Measurements from ENCODE around the gene BTAF1. TPM values are rescaled to one million over a fixed set of nuclear protein-coding genes. Genes with fewer than 3 reads are reported as not detected.
"Not testable (repeated sequence)": the region's sequence is repeated elsewhere in the genome, so short reads cannot be mapped to it uniquely, and the experiment has no call there.

Gene BTAF1
- total RNA-seq, 1 donor from 2014 or later, result 26.7 TPM

GRCh38 chr10:92010047-92010735, 86.6 kb downstream of the BTAF1 start:
- Mint-ChIP-seq H3K4me1 (ENCODE audit: low read depth) (peaks cover 10% of the 10 kb centered on the region), H3K36me3 (ENCODE audit: low read depth) (peaks cover 20% of the 10 kb centered on the region), H3K9me3 (ENCODE audit: low read depth) (no peaks in the 10 kb centered on the region), H3K27me3 (ENCODE audit: low read depth) (no peaks in the 10 kb centered on the region), H3K4me3 (ENCODE audit: unreplicated experiment) (no peak overlapping the region), H3K27ac (ENCODE audit: unreplicated experiment) (no peak overlapping the region)
- no peak for TF ChIP-seq CTCF (IDR thresholded peaks at IDR 0.05)
- no peak for DNase-seq (ENCODE audit: low spot score)

DNA sequence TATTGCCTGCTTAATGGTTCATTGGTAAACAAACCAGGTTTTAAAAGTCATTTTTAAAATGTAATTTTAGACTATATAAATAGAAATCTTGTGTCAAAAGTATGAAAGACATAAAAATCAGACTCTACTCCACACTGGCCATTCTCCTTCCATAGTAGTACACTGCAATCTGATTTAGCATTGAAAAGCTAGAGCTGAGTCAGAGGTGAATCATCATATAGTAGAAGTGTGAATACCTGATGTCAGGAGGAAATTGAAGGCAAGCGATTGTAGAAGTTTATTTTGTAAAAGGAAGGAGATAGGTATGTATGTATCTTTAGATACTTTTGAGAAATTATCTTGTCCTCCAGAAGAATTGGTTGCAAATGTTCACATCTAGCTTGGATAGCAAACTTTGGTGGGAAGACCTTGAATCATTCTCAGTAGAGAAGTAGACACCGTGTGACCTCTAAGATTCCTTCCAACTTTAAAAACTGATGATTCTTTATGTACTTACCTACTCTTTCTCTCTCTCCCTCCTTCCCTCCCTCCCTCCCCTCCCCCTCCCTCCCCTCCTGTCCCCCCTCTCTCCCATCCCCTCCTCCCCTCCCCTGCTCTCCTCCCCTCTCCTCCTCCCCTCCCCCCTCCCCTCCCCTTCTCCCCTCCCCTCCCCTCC, 88.1 kb downstream of the BTAF1 start:
- DNase-seq (ENCODE audit: low spot score), result no peak
- peaks cover 3% of the 10 kb centered on the region for H3K4me1 Mint-ChIP-seq (ENCODE audit: low read depth)

GRCh38 chr10:92014620-92015019, 91.0 kb downstream of the BTAF1 start:
- peaks cover 3% of the 10 kb centered on the region for H3K4me1 Mint-ChIP-seq (ENCODE audit: low read depth)

More for the DNA sequence above, 88.1 kb downstream of the BTAF1 start:
- H3K27me3 Mint-ChIP-seq (ENCODE audit: low read depth), result no peaks in the 10 kb centered on the region
- H3K27ac Mint-ChIP-seq (ENCODE audit: unreplicated experiment), result no peak overlapping the region
- H3K9me3 Mint-ChIP-seq (ENCODE audit: low read depth), result no peaks in the 10 kb centered on the region
- H3K4me3 Mint-ChIP-seq (ENCODE audit: unreplicated experiment), result no peak overlapping the region
- TF ChIP-seq CTCF (IDR thresholded peaks at IDR 0.05), result no peak
- peaks cover 17% of the 10 kb centered on the region for H3K36me3 Mint-ChIP-seq (ENCODE audit: low read depth)

DNA sequence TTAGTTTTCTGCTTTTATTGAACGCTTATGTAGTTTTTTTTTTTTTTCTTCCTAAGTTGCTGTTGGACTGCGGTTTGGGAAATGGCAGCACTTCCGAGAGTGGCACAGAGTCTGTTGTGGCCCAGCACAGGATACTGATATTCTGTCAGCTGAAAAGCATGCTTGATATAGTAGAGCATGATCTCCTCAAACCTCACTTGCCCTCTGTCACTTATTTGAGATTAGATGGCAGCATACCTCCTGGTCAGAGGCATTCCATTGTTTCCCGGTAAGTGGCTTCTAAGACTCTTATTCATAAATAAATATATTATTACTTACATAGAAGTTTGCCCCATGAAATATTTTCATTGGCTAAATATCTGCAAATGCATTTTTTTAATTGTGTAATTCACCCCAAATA, 101.1 kb downstream of the BTAF1 start:
- Mint-ChIP-seq H3K27me3 (ENCODE audit: low read depth) (no peaks in the 10 kb centered on the region), H3K36me3 (ENCODE audit: low read depth) (peaks cover 32% of the 10 kb centered on the region), H3K27ac (ENCODE audit: unreplicated experiment) (no peak overlapping the region), H3K9me3 (ENCODE audit: low read depth) (no peaks in the 10 kb centered on the region), H3K4me3 (ENCODE audit: unreplicated experiment) (no peak overlapping the region), H3K4me1 (ENCODE audit: low read depth) (peaks cover 5% of the 10 kb centered on the region)
- DNase-seq (ENCODE audit: low spot score), result no peak
- no peak for TF ChIP-seq CTCF (IDR thresholded peaks at IDR 0.05)

More at GRCh38 chr10:92014620-92015019, 91.0 kb downstream of the BTAF1 start:
- Mint-ChIP-seq H3K27ac (ENCODE audit: unreplicated experiment) (no peak overlapping the region), H3K4me3 (ENCODE audit: unreplicated experiment) (no peak overlapping the region), H3K27me3 (ENCODE audit: low read depth) (no peaks in the 10 kb centered on the region), H3K9me3 (ENCODE audit: low read depth) (no peaks in the 10 kb centered on the region), H3K36me3 (ENCODE audit: low read depth) (peaks cover 27% of the 10 kb centered on the region)
- TF ChIP-seq CTCF (IDR thresholded peaks at IDR 0.05), result no peak
- no peak for DNase-seq (ENCODE audit: low spot score)

DNA sequence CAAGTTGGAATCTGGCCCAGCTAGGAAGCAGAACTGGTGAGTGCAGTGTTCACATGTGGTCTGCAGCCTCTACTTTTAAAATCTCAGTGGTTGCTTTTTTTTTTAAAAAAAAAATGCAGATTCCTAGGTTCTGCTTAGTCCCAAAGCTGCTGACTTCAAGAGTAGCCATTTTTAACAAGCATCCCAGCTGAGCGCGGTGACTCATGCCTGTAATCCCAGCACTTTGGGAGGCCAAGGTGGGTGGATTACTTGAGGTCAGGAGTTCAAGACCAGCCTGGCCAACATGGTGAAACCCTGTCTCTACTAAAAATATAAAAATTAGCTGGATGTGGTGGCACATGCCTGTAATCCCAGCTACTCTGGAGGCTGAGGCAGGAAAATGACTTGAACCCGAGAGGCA, 101.8 kb downstream of the BTAF1 start:
- not testable (repeated sequence) for H3K9me3 Mint-ChIP-seq (ENCODE audit: low read depth); H3K27me3 Mint-ChIP-seq (ENCODE audit: low read depth); DNase-seq (ENCODE audit: low spot score); H3K27ac Mint-ChIP-seq (ENCODE audit: unreplicated experiment); H3K4me3 Mint-ChIP-seq (ENCODE audit: unreplicated experiment); H3K4me1 Mint-ChIP-seq (ENCODE audit: low read depth)
- peaks cover 31% of the 10 kb centered on the region for H3K36me3 Mint-ChIP-seq (ENCODE audit: low read depth)
